Measurements from ENCODE around the gene SCP2D1. TPM values are rescaled to one million over a fixed set of nuclear protein-coding genes. Genes with fewer than 3 reads are reported as not detected.

Gene SCP2D1
- total and polyA plus RNA-seq, 2 experiments from 2014 or later, result not detected

- no peak for ATAC-seq
- Histone ChIP-seq H3K36me3 (ENCODE audit: insufficient read depth) (no peaks in the 10 kb centered on the region), H3K79me2 (replicated peaks; ENCODE audit: insufficient read depth) (no peaks in the 10 kb centered on the region), H3K4me3 (no peak overlapping the region), H2AFZ (no peak overlapping the region), H3F3A (replicated peaks; ENCODE audit: low read depth) (no peaks in the 10 kb centered on the region), H3K27me3 (ENCODE audit: insufficient read depth) (peaks cover 57% of the 10 kb centered on the region), H3K4me2 (no peak overlapping the region), H3K4me1 (ENCODE audit: insufficient read depth) (no peaks in the 10 kb centered on the region), H3K9me2 (ENCODE audit: insufficient read depth) (no peaks in the 10 kb centered on the region), H3K27ac (ENCODE audit: low read depth) (no peak overlapping the region), H4K20me1 (replicated peaks; ENCODE audit: insufficient read depth) (no peaks in the 10 kb centered on the region; the same call in 1 of the 2 replicates)
- H3K27ac Mint-ChIP-seq, result no peak overlapping the region
- DNase-seq (ENCODE audit: low spot score), result no peak
- no peaks in the 10 kb centered on the region for H3K36me3 Mint-ChIP-seq (ENCODE audit: low read depth)
- H3K4me1 Mint-ChIP-seq, result peaks cover 4% of the 10 kb centered on the region; the same call in 1 of the 3 replicates
- peaks cover 43% of the 10 kb centered on the region for H3K27me3 Mint-ChIP-seq (ENCODE audit: insufficient read depth, low read depth, poor library complexity)
- H3K9me3 Mint-ChIP-seq, result peaks cover 7% of the 10 kb centered on the region; the same call in 2 of the 3 replicates
- TF ChIP-seq EZH2 (IDR thresholded peaks at IDR 0.05; ENCODE audit: low read depth, unreplicated experiment) (no peak), ETS1 (IDR thresholded peaks at IDR 0.05) (no peak), CREB1 (CRISPR knock-in tag; IDR thresholded peaks at IDR 0.05; ENCODE audit: low read depth) (no peak), NANOG (IDR thresholded peaks at IDR 0.05; ENCODE audit: borderline replicate concordance) (no peak), EZH2phosphoT487 (IDR thresholded peaks at IDR 0.05; ENCODE audit: unreplicated experiment) (no peak), CTCF (conservative IDR thresholded peaks at IDR 0.05; ENCODE audit: low read depth in 2 of 2) (no peak), REST (IDR thresholded peaks at IDR 0.05; ENCODE audit: unreplicated experiment) (no peak), STAT1 (IDR thresholded peaks at IDR 0.05; ENCODE audit: unreplicated experiment) (no peak), ZNF114 (CRISPR knock-in tag; IDR thresholded peaks at IDR 0.05) (no peak), POLR2AphosphoS5 (IDR thresholded peaks at IDR 0.05; ENCODE audit: low read depth) (no peak), ZNF331 (CRISPR knock-in tag; IDR thresholded peaks at IDR 0.05; ENCODE audit: low read depth) (no peak), ZNF462 (CRISPR knock-in tag; IDR thresholded peaks at IDR 0.05) (no peak)
- no peak overlapping the region for H3K4me3 Mint-ChIP-seq
These were observed 44.1 kb downstream of the SCP2D1 start for GRCh38 chr20:18857640-18858039.

All from GM23338 (cell line).